Erythroblast (primary cell): ENCODE measurements around the gene ZSWIM3.
A peak's percentile ranks its signal among the peaks of the same experiment; 100 is the strongest.

Source experiments
- DNase-seq, 2 experiments: peaks; one replicate each; lab custom pipeline; 2025; lab: John Stamatoyannopoulos, UW
- GATA1 ChIP-seq: IDR thresholded peaks from 2 replicates; pipeline ENCODE4 v1.6.1; 2011; ENCODE audit warnings: low read depth, mild to moderate bottlenecking, control low read depth, low read length, moderate library complexity
- POLR2A ChIP-seq: IDR thresholded peaks from 2 replicates; pipeline ENCODE4 v1.6.1; 2011; ENCODE audit warnings: mild to moderate bottlenecking, low read length

Gene ZSWIM3

GRCh38 chr20:45924391-45925261 lies 67.2 kb downstream of the ZSWIM3 start:
- peak in 1 of 2 experiments; percentile 48 for DNase-seq
- TF ChIP-seq POLR2A (no peak), GATA1 (no peak)

- no peak for DNase-seq
- TF ChIP-seq POLR2A: no peak
- TF ChIP-seq GATA1: no peak
These were observed 68.5 kb downstream of the ZSWIM3 start for GRCh38 chr20:45925821-45926506.

GRCh38 chr20:45926731-45927070 lies 69.3 kb downstream of the ZSWIM3 start:
- no peak for DNase-seq
- TF ChIP-seq POLR2A (no peak), GATA1 (no peak)

- DNase-seq: no peak
- TF ChIP-seq POLR2A (no peak), GATA1 (no peak)
These were observed 69.9 kb downstream of the ZSWIM3 start for GRCh38 chr20:45927071-45927878.
